H1 (cell line): ENCODE data around the gene GNG8. TPM values are rescaled to one million over a fixed set of nuclear protein-coding genes. Genes with fewer than 3 reads are reported as not detected.

ENCODE experiments used
- CTCF ChIA-PET: fragments of 300-600 bp; sonication (Branson Sonifier 250); formaldehyde crosslinking; loops from one replicate; lab custom pipeline; 2021; ENCODE audit not compliant: partially characterized antibody; lab: Charles Lee
- POLR2A ChIA-PET: fragments of 300-600 bp; sonication (Branson Sonifier 250); formaldehyde crosslinking; loops from one replicate; lab custom pipeline; 2021; ENCODE audit warnings: inconsistent platforms; ENCODE audit not compliant: partially characterized antibody; lab: Charles Lee
- DNase-seq, 2 experiments: peaks; one replicate each; pipeline versions ENCODE4 v3.0.0 to v3.0.0-alpha.2; 2010 to 2022; ENCODE audit warnings: low spot score in 2 of 2, low read depth in 1 of 2, mixed read lengths in 1 of 2
- FAIRE-seq: peaks from 2 replicates; lab custom pipeline; 2011; peaks lifted over from hg19 to GRCh38; lab: Jason Lieb, UNC
- H2AFZ ChIP-seq: 2 replicates; pipeline ENCODE4 v1.8.1; 2012; ENCODE audit warnings: low read length, inconsistent platforms
- H2AK5ac ChIP-seq: 2 replicates; pipeline ENCODE4 v1.6.1; 2013; ENCODE audit warnings: low read depth, low read length
- H2BK120ac ChIP-seq: replicated peaks from 2 replicates; pipeline ENCODE3; 2013; ENCODE audit warnings: low read depth, low read length, inconsistent platforms
- H2BK12ac ChIP-seq: 2 replicates; pipeline ENCODE4 v1.6.1; 2013; ENCODE audit warnings: low read depth, low read length
- H2BK15ac ChIP-seq: 2 replicates; pipeline ENCODE4 v1.6.1; 2013; ENCODE audit warnings: low read length
- H2BK20ac ChIP-seq: 2 replicates; pipeline ENCODE4 v1.6.1; 2013; ENCODE audit warnings: low read length
- H2BK5ac ChIP-seq: 2 replicates; pipeline ENCODE4 v1.6.1; 2013; ENCODE audit warnings: low read depth, low read length
- H3K14ac ChIP-seq: 2 replicates; pipeline ENCODE4 v1.6.1; 2013; ENCODE audit warnings: inconsistent platforms; ENCODE audit not compliant: insufficient read length
- H3K18ac ChIP-seq: 2 replicates; pipeline ENCODE4 v1.6.1; 2013; ENCODE audit warnings: low read length; ENCODE audit errors: extremely low read depth
- H3K23ac ChIP-seq: 2 replicates; pipeline ENCODE4 v1.6.1; 2013; ENCODE audit warnings: inconsistent platforms; ENCODE audit not compliant: insufficient read length
- H3K23me2 ChIP-seq: 2 replicates; pipeline ENCODE4 v1.6.1; 2013; ENCODE audit warnings: low read depth, low read length
- H3K27ac ChIP-seq: 2 replicates; pipeline ENCODE4 v1.6.1; 2011; ENCODE audit warnings: low read depth, low read length, inconsistent platforms
- H3K27me3 ChIP-seq, 4 experiments: replicated peaks in 1 of 4; 1 replicate in 1 of 4; 2 replicates in 3 of 4; pipeline versions ENCODE4 v1.6.1 to v1.8.1; 2011 to 2013; ENCODE audit warnings: low read length in 3 of 4, mild to moderate bottlenecking in 3 of 4, inconsistent platforms in 2 of 4, mixed read lengths in 2 of 4, moderate library complexity in 1 of 4; ENCODE audit not compliant: control insufficient read depth in 3 of 4, insufficient read depth in 3 of 4; ENCODE audit errors: extremely low read depth in 1 of 4
- H3K36me3 ChIP-seq, 4 experiments: 2 replicates each; pipeline versions ENCODE4 v1.6.1 to v1.8.1; 2011 to 2013; ENCODE audit warnings: mild to moderate bottlenecking in 4 of 4, low read length in 3 of 4, moderate library complexity in 2 of 4, control low read depth in 1 of 4, inconsistent platforms in 1 of 4; ENCODE audit not compliant: insufficient read depth in 4 of 4, control insufficient read depth in 2 of 4
- H3K4ac ChIP-seq: replicated peaks from 2 replicates; pipeline ENCODE3; 2013; ENCODE audit warnings: low read length, low read depth, mixed read lengths, inconsistent platforms; ENCODE audit not compliant: insufficient read length
- H3K4me1 ChIP-seq, 4 experiments: replicated peaks in 1 of 4; 1 replicate in 1 of 4; 2 replicates in 3 of 4; pipeline versions ENCODE4 v1.6.1 to v1.8.1; 2011 to 2013; ENCODE audit warnings: low read length in 3 of 4, inconsistent platforms in 2 of 4, mixed read lengths in 1 of 4; ENCODE audit not compliant: insufficient read depth in 4 of 4, control insufficient read depth in 3 of 4
- H3K4me2 ChIP-seq, 2 experiments: 2 replicates each; pipeline versions ENCODE4 v1.6.1 to v1.8.1; 2011 to 2013; ENCODE audit warnings: low read depth in 2 of 2, low read length in 2 of 2, control low read depth in 1 of 2, inconsistent platforms in 1 of 2, mild to moderate bottlenecking in 1 of 2; ENCODE audit not compliant: insufficient read depth in 1 of 2
- H3K4me3 ChIP-seq, 4 experiments: fragments of 200-600, 300-600 bp in 1 of 4; sonication (generic), shearing (Covaris generic), sonication (Bioruptor Twin) in 1 of 4; 2 replicates each; pipeline versions ENCODE4 v1.5.1 to v1.8.1; 2011 to 2016; ENCODE audit warnings: low read length in 4 of 4, low read depth in 3 of 4, control low read depth in 2 of 4, inconsistent platforms in 2 of 4, mild to moderate bottlenecking in 2 of 4, mixed read lengths in 1 of 4, moderate library complexity in 1 of 4; ENCODE audit not compliant: insufficient read depth in 2 of 4; ENCODE audit errors: extremely low read depth in 1 of 4
- H3K56ac ChIP-seq: replicated peaks from 2 replicates; pipeline ENCODE3; 2013; ENCODE audit warnings: low read depth, mild to moderate bottlenecking, mixed read lengths, low read length, inconsistent platforms; ENCODE audit not compliant: insufficient read length
- H3K79me1 ChIP-seq: 2 replicates; pipeline ENCODE4 v1.6.1; 2013; ENCODE audit warnings: low read depth, low read length, control low read depth
- H3K79me2 ChIP-seq, 2 experiments: 2 replicates each; pipeline versions ENCODE4 v1.6.1 to v1.8.1; 2012 to 2013; ENCODE audit warnings: low read length in 2 of 2, mild to moderate bottlenecking in 2 of 2, inconsistent platforms in 1 of 2; ENCODE audit not compliant: insufficient read depth in 2 of 2, control insufficient read depth in 1 of 2
- H3K9ac ChIP-seq, 4 experiments: replicated peaks in 1 of 4; 1 replicate in 1 of 4; 2 replicates in 3 of 4; pipeline versions ENCODE4 v1.6.1 to v1.8.1; 2011 to 2013; ENCODE audit warnings: low read depth in 3 of 4, low read length in 3 of 4, control low read depth in 2 of 4, mild to moderate bottlenecking in 2 of 4, moderate library complexity in 2 of 4, inconsistent platforms in 1 of 4; ENCODE audit errors: extremely low read depth in 1 of 4
- H3K9me3 ChIP-seq, 2 experiments: 2 replicates each; pipeline versions ENCODE4 v1.6.1 to v1.8.1; 2012 to 2013; ENCODE audit warnings: mild to moderate bottlenecking in 2 of 2, moderate library complexity in 2 of 2, control low read depth in 1 of 2, inconsistent platforms in 1 of 2, low read depth in 1 of 2, low read length in 1 of 2, mixed read lengths in 1 of 2; ENCODE audit not compliant: insufficient read depth in 2 of 2
- H4K20me1 ChIP-seq, 2 experiments: replicated peaks in 1 of 2; 2 replicates each; pipeline versions ENCODE3 to v1.8.1; 2011 to 2013; ENCODE audit warnings: inconsistent platforms in 2 of 2, low read length in 2 of 2, mild to moderate bottlenecking in 1 of 2; ENCODE audit not compliant: insufficient read depth in 2 of 2, control insufficient read depth in 1 of 2
- H4K5ac ChIP-seq: 2 replicates; pipeline ENCODE4 v1.6.1; 2013; ENCODE audit warnings: low read length, low read depth, mixed read lengths, inconsistent platforms; ENCODE audit not compliant: insufficient read length
- H4K8ac ChIP-seq: 2 replicates; pipeline ENCODE4 v1.8.0; 2013; ENCODE audit warnings: mild to moderate bottlenecking, moderate library complexity, low read length, inconsistent platforms; ENCODE audit not compliant: insufficient read depth; ENCODE audit errors: extremely low read depth
- H4K91ac ChIP-seq: replicated peaks from 2 replicates; pipeline ENCODE3; 2013; ENCODE audit warnings: low read length, mixed read lengths, inconsistent platforms; ENCODE audit not compliant: insufficient read length
- BRCA1 ChIP-seq: IDR thresholded peaks from 2 replicates; pipeline ENCODE4 v1.6.1; 2012; ENCODE audit warnings: low read depth, low read length, improper control_type of control experiment
- FOSL1 ChIP-seq: IDR thresholded peaks from 2 replicates; pipeline ENCODE4 v1.6.1; 2011; ENCODE audit warnings: mild to moderate bottlenecking, low read depth, low read length, moderate library complexity; ENCODE audit not compliant: insufficient read depth
- GABPA ChIP-seq: IDR thresholded peaks from 2 replicates; pipeline ENCODE4 v1.6.1; 2011; ENCODE audit warnings: mild to moderate bottlenecking, low read length, moderate library complexity, borderline replicate concordance; ENCODE audit not compliant: insufficient read depth
- GTF2F1 ChIP-seq: IDR thresholded peaks from 2 replicates; pipeline ENCODE4 v1.6.1; 2012; ENCODE audit warnings: low read depth, low read length, improper control_type of control experiment, borderline replicate concordance
- JUND ChIP-seq: IDR thresholded peaks from 2 replicates; pipeline ENCODE4 v1.6.1; 2011; ENCODE audit warnings: mild to moderate bottlenecking, improper control_type of control experiment, low read length
- KDM5A ChIP-seq: fragments of 200-600 bp; IDR thresholded peaks from 2 replicates; pipeline ENCODE4 v1.7.1; 2012; ENCODE audit warnings: mild to moderate bottlenecking, low read length, inconsistent platforms, mixed read lengths
- NANOG ChIP-seq: IDR thresholded peaks from 2 replicates; pipeline ENCODE4 v1.6.1; 2011; ENCODE audit warnings: low read length, low read depth, mild to moderate bottlenecking, inconsistent platforms; ENCODE audit not compliant: insufficient read depth, poor library complexity, severe bottlenecking
- PHF8 ChIP-seq: fragments of 200-600 bp; sonication (generic); conservative IDR thresholded peaks from 2 replicates; pipeline ENCODE4 v1.7.1; 2012; ENCODE audit warnings: low read depth, mild to moderate bottlenecking, inconsistent platforms, low read length, moderate library complexity
- POLR2AphosphoS5 ChIP-seq: IDR thresholded peaks from 2 replicates; pipeline ENCODE4 v1.6.1; 2011; ENCODE audit warnings: low read depth, low read length
- SP2 ChIP-seq: IDR thresholded peaks from 2 replicates; pipeline ENCODE4 v1.6.1; 2012; ENCODE audit warnings: mild to moderate bottlenecking, low read length, inconsistent platforms
- SUZ12 ChIP-seq: fragments of 200-600 bp; sonication (generic); IDR thresholded peaks from 2 replicates; pipeline ENCODE4 v1.6.1; 2012; ENCODE audit warnings: mild to moderate bottlenecking, inconsistent platforms, low read length, moderate library complexity, mixed read lengths
- TCF12 ChIP-seq: IDR thresholded peaks from 2 replicates; pipeline ENCODE4 v1.6.1; 2011; ENCODE audit warnings: low read depth, mild to moderate bottlenecking, low read length
- WGBS, 2 experiments: shearing (Covaris generic) in 1 of 2; methylation state at CpG; one replicate each; pipeline versions ENCODE4 v1.1.6 to v1.1.7; 2013 to 2015; ENCODE audit warnings: low lambda C conversion rate in 2 of 2, mixed read lengths in 2 of 2, inconsistent platforms in 1 of 2, low coverage in 1 of 2, missing lambda C conversion rate in 1 of 2; ENCODE audit not compliant: insufficient replicate concordance in 2 of 2, insufficient coverage in 1 of 2, insufficient read length in 1 of 2; ENCODE audit errors: extremely low coverage in 1 of 2, missing lambda C conversion rate in 1 of 2; 5-methylcytosine and 5-hydroxymethylcytosine counted together
- polyA plus RNA-seq, 7 experiments: library from polyadenylated mRNA; depleted of rRNA in 3 of 7; stranded (reverse) in 5 of 7; unstranded in 2 of 7; fragments of >200 nt in 5 of 7; fragments of 200-250 nt in 2 of 7; gene quantifications; 1 replicate in 5 of 7; 2 replicates in 1 of 7; 4 replicates in 1 of 7; pipeline versions ENCODE4 v1.2.1 to v1.2.3, GENCODE V29; 2011 to 2013; ENCODE audit warnings: missing spikeins in 2 of 7, mixed read lengths in 2 of 7
- total RNA-seq: library from RNA; stranded (reverse); fragmentation: NEBNext Ultra II Directional; extraction: Animal tissue kit (Norgen Biotek cat#: 25700); gene quantifications from 2 replicates; pipeline ENCODE4 v1.2.1, GENCODE V29; 2021

The GNG8 gene
- total and polyA plus RNA-seq, 2 of the 8 experiments (the other 6 are each of a cell fraction or from before 2014, with no cell fraction given), result not detected

- peaks cover 16% of the 10 kb centered on the region for H3K79me1 ChIP-seq
- no peak overlapping the region for H3K4me3 ChIP-seq
- no peak overlapping the region for H2BK20ac ChIP-seq
- ChIA-PET CTCF (interaction anchor here (0.5 to 3.4 kb wide), 12 partner anchors 9 to 126 kb away, joined by 3 to 21 read pairs (median 5); partner anchors contain the start of gene DACT3), POLR2A (interaction anchor here (1.0 kb wide), 1 partner anchor 26 kb away, joined by 4 read pairs; no protein-coding TSS in a partner anchor)
- H2BK15ac ChIP-seq, result no peak overlapping the region
- H2BK12ac ChIP-seq, result no peak overlapping the region
- H3K36me3 ChIP-seq, result peaks cover 16 to 44% (median 40%) of the 10 kb centered on the region in 4 experiments; a peak in 7 of 8 replicates
- peaks cover 15 to 36% of the 10 kb centered on the region in 2 experiments for H3K79me2 ChIP-seq
- H2AFZ ChIP-seq, result no peak overlapping the region
- H3K27ac ChIP-seq, result no peak overlapping the region
- H3K9me3 ChIP-seq, result no peaks in the 10 kb centered on the region
- no peak overlapping the region for H3K4me2 ChIP-seq
- H3K4ac ChIP-seq, result no peak overlapping the region
- no peak overlapping the region for H3K56ac ChIP-seq
- H2BK5ac ChIP-seq, result no peak overlapping the region; the same call in 1 of the 2 replicates
- H4K91ac ChIP-seq, result no peak overlapping the region
- peaks cover 11% of the 10 kb centered on the region for H3K23me2 ChIP-seq
- H3K23ac ChIP-seq, result no peak overlapping the region
- H3K18ac ChIP-seq, result no peak overlapping the region
- FAIRE-seq, result no peak
- 88% methylated on average over 15 of the region's 16 CpGs; no CpG with 5 or more reads in 1 of the 2 experiments for WGBS, 2 experiments
- no peak overlapping the region for H2BK120ac ChIP-seq
- TF ChIP-seq TCF12 (no peak), POLR2AphosphoS5 (no peak), BRCA1 (no peak), NANOG (no peak), PHF8 (no peak), GTF2F1 (no peak), FOSL1 (no peak), KDM5A (no peak), JUND (no peak), SP2 (no peak), SUZ12 (no peak), GABPA (no peak)
- TF ChIP-seq, all 59 proteins: peak for 0
- no peaks in the 10 kb centered on the region for H3K27me3 ChIP-seq
- DNase-seq, result no peak
- H2AK5ac ChIP-seq, result no peak overlapping the region
- H3K14ac ChIP-seq, result no peak overlapping the region
- H4K20me1 ChIP-seq, result peaks cover 20 to 39% of the 10 kb centered on the region in 2 experiments
- H4K8ac ChIP-seq, result no peak overlapping the region
- H3K9ac ChIP-seq, result no peak overlapping the region; a peak in 2 of 7 replicates
- peaks cover 0 to 19% (median 9%) of the 10 kb centered on the region in 4 experiments; a peak in 5 of 7 replicates for H3K4me1 ChIP-seq
- H4K5ac ChIP-seq, result no peak overlapping the region
Observed at GRCh38 chr19:46605356-46605821, 30.6 kb downstream of the GNG8 start.
